Lung (tissue), 12 donors: ENCODE results near the gene HARBI1. TPM values are rescaled to one million over a fixed set of nuclear protein-coding genes. Genes with fewer than 3 reads are reported as not detected.

Experiments used
- ATAC-seq: fragments of 200-7000 bp; cut with Tn5 transposase; one replicate; pipeline ENCODE4 v1.9.1; 2020; ENCODE audit warnings: moderate number of reproducible peaks; ENCODE audit not compliant: insufficient read depth, low FRiP score
- DNase-seq, 3 donors: peaks; one replicate each; pipeline ENCODE4 v3.0.0-alpha.2; 2013 to 2017
- H3K27ac ChIP-seq, 2 donors: one replicate each; pipeline ENCODE4 v1.5.1; 2013; ENCODE audit warnings: mild to moderate bottlenecking in 2 of 2, moderate library complexity in 2 of 2, control low read depth in 1 of 2, inconsistent platforms in 1 of 2, low read depth in 1 of 2, low read length in 1 of 2
- H3K27me3 ChIP-seq, 3 donors: one replicate each; pipeline ENCODE4 v1.5.1; 2013; ENCODE audit warnings: low read length in 2 of 3; ENCODE audit not compliant: control insufficient read depth in 3 of 3, insufficient read depth in 3 of 3
- H3K36me3 ChIP-seq, 4 donors: one replicate each; pipeline ENCODE4 v1.5.1; 2013; ENCODE audit warnings: low read length in 4 of 4, mild to moderate bottlenecking in 1 of 4, moderate library complexity in 1 of 4; ENCODE audit not compliant: control insufficient read depth in 4 of 4, insufficient read depth in 4 of 4
- H3K4me1 ChIP-seq, 5 donors: one replicate each; pipeline ENCODE4 v1.5.1; 2013; ENCODE audit warnings: low read length in 5 of 5, mild to moderate bottlenecking in 2 of 5, moderate library complexity in 1 of 5; ENCODE audit not compliant: control insufficient read depth in 5 of 5, insufficient read depth in 5 of 5
- H3K4me3 ChIP-seq: one replicate; pipeline ENCODE4 v1.5.1; 2013; ENCODE audit warnings: mild to moderate bottlenecking, control low read depth, moderate library complexity
- H3K9ac ChIP-seq, 2 donors: one replicate each; pipeline ENCODE4 v1.5.1; 2013; ENCODE audit warnings: low read length in 2 of 2, control low read depth in 1 of 2; ENCODE audit not compliant: insufficient read depth in 1 of 2
- H3K9me3 ChIP-seq, 4 donors: one replicate each; pipeline ENCODE4 v1.5.1; 2013; ENCODE audit warnings: low read length in 3 of 4, mild to moderate bottlenecking in 1 of 4, moderate library complexity in 1 of 4; ENCODE audit not compliant: control insufficient read depth in 4 of 4, insufficient read depth in 3 of 4
- WGBS, 2 donors: extraction: QIAGEN DNeasy Blood & Tissue Kit; methylation state at CpG; one replicate each; pipeline ENCODE4 v1.1.7; 2013; 5-methylcytosine and 5-hydroxymethylcytosine counted together
- polyA plus RNA-seq, 2 donors: library from polyadenylated mRNA; stranded (reverse); fragments of 200-250 nt; gene quantifications; one replicate each; pipeline ENCODE4 v1.2.1, GENCODE V29; 2013
- total RNA-seq, 2 donors: library from RNA; depleted of rRNA in 1 of 2; stranded (reverse); fragments of >200 nt in 1 of 2; gene quantifications; one replicate each; pipeline ENCODE4 v1.2.1, GENCODE V29; 2014 to 2021
- TF ChIP-seq, protein P1 (sequence below): IDR thresholded peaks from 2 replicates; pipeline ENCODE4 v1.5.1; 2012; ENCODE audit warnings: mild to moderate bottlenecking; ENCODE audit errors: control extremely low read depth, extremely low read depth
- donor health status: control.
- donor health status: control.
- donor health status: Bipolar disorder and iron deficiency.
- donor health status: healthy.
- donor health status: DM: yes; HTN: yes; CAD: no.

Gene HARBI1
- total and polyA plus RNA-seq, 4 donors = 1.4 to 5.2 (median 3.6) TPM

- Histone ChIP-seq H3K4me3 (no peak overlapping the region), H3K27me3 (no peaks in the 10 kb centered on the region), H3K9me3 (no peaks in the 10 kb centered on the region), H3K36me3 (peaks cover 2 to 15% (median 6%) of the 10 kb centered on the region in 4 donors), H3K4me1 (peaks cover 0 to 1% (median 0%) of the 10 kb centered on the region in 5 donors), H3K9ac (no peak overlapping the region), H3K27ac (no peak overlapping the region)
- no peak for DNase-seq
- ATAC-seq = no peak
- WGBS, 2 donors = 74 to 92% methylated on average over 7 of the region's 7 CpGs
- TF ChIP-seq, protein P1, sequence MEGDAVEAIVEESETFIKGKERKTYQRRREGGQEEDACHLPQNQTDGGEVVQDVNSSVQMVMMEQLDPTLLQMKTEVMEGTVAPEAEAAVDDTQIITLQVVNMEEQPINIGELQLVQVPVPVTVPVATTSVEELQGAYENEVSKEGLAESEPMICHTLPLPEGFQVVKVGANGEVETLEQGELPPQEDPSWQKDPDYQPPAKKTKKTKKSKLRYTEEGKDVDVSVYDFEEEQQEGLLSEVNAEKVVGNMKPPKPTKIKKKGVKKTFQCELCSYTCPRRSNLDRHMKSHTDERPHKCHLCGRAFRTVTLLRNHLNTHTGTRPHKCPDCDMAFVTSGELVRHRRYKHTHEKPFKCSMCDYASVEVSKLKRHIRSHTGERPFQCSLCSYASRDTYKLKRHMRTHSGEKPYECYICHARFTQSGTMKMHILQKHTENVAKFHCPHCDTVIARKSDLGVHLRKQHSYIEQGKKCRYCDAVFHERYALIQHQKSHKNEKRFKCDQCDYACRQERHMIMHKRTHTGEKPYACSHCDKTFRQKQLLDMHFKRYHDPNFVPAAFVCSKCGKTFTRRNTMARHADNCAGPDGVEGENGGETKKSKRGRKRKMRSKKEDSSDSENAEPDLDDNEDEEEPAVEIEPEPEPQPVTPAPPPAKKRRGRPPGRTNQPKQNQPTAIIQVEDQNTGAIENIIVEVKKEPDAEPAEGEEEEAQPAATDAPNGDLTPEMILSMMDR = no peak
Observed at GRCh38 chr11:46639197-46639839, 22.3 kb upstream of the HARBI1 start.

GRCh38 chr11:46637546-46637945, 20.5 kb upstream of the HARBI1 start:
- Histone ChIP-seq H3K4me1 (peaks cover 0 to 1% (median 0%) of the 10 kb centered on the region in 5 donors), H3K9ac (no peak overlapping the region), H3K4me3 (no peak overlapping the region), H3K27me3 (no peaks in the 10 kb centered on the region), H3K27ac (no peak overlapping the region), H3K9me3 (no peaks in the 10 kb centered on the region), H3K36me3 (peaks cover 1 to 13% (median 5%) of the 10 kb centered on the region in 4 donors)
- TF ChIP-seq, protein P1 = no peak
- ATAC-seq (no peak), DNase-seq (no peak)
- 97% methylated on average over 5 of the region's 5 CpGs for WGBS, 2 donors

- Histone ChIP-seq H3K9ac (no peak overlapping the region), H3K9me3 (no peaks in the 10 kb centered on the region), H3K4me1 (peaks cover 0 to 1% (median 0%) of the 10 kb centered on the region in 5 donors), H3K4me3 (no peak overlapping the region), H3K36me3 (peaks cover 6 to 18% (median 8%) of the 10 kb centered on the region in 4 donors), H3K27ac (no peak overlapping the region), H3K27me3 (no peaks in the 10 kb centered on the region)
- DNase-seq (no peak), ATAC-seq (no peak)
- TF ChIP-seq, protein P1 = no peak
- 85 to 90% methylated on average over 5 of the region's 5 CpGs for WGBS, 2 donors
Observed at GRCh38 chr11:46635557-46636139, 18.6 kb upstream of the HARBI1 start.
